ENCODE results near the gene MAGI3.

DNA sequence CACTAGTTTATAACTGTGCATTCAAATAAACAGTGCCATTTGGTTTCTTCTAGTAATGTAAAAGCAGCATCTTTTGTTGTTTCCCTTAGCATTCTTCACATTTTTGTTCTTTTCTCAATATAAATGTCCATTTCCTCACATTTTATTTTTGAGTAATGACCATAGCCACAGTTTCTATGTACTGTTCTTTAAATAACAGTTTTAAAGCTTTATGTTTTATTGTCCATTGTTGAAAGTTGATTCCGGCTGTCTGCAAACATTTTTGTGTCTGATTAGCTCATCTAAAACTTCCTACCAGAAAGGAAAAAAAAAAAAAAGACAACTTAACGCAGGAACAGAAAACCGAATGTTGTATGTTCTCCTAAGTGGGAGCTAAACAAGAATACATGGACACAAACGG lies 139.7 kb downstream of the MAGI3 start:
- TF ChIP-seq EP300 (IDR thresholded peaks at IDR 0.05) = no peak
- TF ChIP-seq, protein P1, sequence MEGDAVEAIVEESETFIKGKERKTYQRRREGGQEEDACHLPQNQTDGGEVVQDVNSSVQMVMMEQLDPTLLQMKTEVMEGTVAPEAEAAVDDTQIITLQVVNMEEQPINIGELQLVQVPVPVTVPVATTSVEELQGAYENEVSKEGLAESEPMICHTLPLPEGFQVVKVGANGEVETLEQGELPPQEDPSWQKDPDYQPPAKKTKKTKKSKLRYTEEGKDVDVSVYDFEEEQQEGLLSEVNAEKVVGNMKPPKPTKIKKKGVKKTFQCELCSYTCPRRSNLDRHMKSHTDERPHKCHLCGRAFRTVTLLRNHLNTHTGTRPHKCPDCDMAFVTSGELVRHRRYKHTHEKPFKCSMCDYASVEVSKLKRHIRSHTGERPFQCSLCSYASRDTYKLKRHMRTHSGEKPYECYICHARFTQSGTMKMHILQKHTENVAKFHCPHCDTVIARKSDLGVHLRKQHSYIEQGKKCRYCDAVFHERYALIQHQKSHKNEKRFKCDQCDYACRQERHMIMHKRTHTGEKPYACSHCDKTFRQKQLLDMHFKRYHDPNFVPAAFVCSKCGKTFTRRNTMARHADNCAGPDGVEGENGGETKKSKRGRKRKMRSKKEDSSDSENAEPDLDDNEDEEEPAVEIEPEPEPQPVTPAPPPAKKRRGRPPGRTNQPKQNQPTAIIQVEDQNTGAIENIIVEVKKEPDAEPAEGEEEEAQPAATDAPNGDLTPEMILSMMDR (IDR thresholded peaks at IDR 0.05) = no peak
